T-helper 1 cell treated with Interleukin-12 subunit alpha and Interleukin-12 subunit beta and Interleukin-4 antibody, amounts not matched to agents 30 μg/mL and 1 μg/mL, for 36 hours (primary cell): ENCODE data around the gene ATE1.
"Not testable (repeated sequence)": the region's sequence is repeated elsewhere in the genome, so short reads cannot be mapped to it uniquely, and the experiment has no call there.

ENCODE experiments used
- H3K27ac Mint-ChIP-seq: one replicate; pipeline ENCODE4 v1.8.0; 2021; ENCODE audit warnings: mild to moderate bottlenecking, mixed read lengths
- H3K27me3 Mint-ChIP-seq: one replicate; pipeline ENCODE4 v1.8.0; 2021; ENCODE audit warnings: low read depth, mixed read lengths
- H3K36me3 Mint-ChIP-seq: one replicate; pipeline ENCODE4 v1.8.0; 2021; ENCODE audit warnings: low read depth, mixed read lengths
- H3K4me1 Mint-ChIP-seq: one replicate; pipeline ENCODE4 v1.8.0; 2021; ENCODE audit warnings: low read depth, mixed read lengths
- H3K4me3 Mint-ChIP-seq: one replicate; pipeline ENCODE4 v1.8.0; 2021; ENCODE audit warnings: mild to moderate bottlenecking, moderate library complexity, mixed read lengths
- H3K9me3 Mint-ChIP-seq: one replicate; pipeline ENCODE4 v1.8.0; 2021; ENCODE audit warnings: mixed read lengths

ATE1 gene

DNA sequence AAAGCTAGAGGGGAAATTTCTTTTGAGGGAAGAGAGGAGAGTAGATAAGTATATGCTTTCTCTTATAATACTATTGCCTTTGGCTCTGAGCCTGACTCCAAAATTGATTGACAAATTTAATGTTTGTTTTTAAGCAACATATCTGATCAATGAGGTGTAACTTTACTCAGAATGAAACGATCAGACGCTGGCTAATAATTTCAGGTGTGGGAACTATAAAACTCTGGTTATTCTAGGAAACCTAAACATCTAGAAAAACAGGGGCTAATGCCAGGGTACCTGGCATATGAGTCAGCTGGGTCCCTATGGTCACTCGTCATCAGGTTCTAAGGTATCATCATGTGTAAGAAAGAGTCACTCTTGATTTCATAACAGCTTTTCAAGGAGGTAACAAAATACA, 139.7 kb downstream of the ATE1 start:
- Mint-ChIP-seq H3K9me3 (no peaks in the 10 kb centered on the region), H3K4me1 (no peaks in the 10 kb centered on the region), H3K36me3 (no peaks in the 10 kb centered on the region), H3K4me3 (no peak overlapping the region), H3K27ac (no peak overlapping the region), H3K27me3 (no peaks in the 10 kb centered on the region)

DNA sequence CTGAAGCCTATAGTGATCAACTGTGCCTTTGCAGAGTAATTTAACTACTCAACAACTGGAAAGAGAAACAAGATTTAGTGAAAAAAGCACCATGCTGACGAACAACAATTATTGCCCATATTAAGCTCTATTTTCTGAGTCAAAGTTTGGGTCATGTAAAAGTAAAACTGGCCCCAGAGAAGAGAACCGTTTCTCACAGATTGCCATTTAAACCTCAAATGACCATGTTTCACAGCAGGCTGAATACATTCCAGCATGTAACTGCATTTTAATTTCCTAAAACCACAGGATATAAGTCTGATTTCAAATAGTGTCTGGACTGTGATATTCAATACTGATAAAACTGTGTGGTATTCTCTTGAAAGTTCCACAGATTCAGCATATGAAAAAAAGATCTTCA, 140.7 kb downstream of the ATE1 start:
- Mint-ChIP-seq H3K9me3 (no peaks in the 10 kb centered on the region), H3K27ac (no peak overlapping the region), H3K4me3 (no peak overlapping the region), H3K4me1 (no peaks in the 10 kb centered on the region), H3K36me3 (no peaks in the 10 kb centered on the region), H3K27me3 (no peaks in the 10 kb centered on the region)

DNA sequence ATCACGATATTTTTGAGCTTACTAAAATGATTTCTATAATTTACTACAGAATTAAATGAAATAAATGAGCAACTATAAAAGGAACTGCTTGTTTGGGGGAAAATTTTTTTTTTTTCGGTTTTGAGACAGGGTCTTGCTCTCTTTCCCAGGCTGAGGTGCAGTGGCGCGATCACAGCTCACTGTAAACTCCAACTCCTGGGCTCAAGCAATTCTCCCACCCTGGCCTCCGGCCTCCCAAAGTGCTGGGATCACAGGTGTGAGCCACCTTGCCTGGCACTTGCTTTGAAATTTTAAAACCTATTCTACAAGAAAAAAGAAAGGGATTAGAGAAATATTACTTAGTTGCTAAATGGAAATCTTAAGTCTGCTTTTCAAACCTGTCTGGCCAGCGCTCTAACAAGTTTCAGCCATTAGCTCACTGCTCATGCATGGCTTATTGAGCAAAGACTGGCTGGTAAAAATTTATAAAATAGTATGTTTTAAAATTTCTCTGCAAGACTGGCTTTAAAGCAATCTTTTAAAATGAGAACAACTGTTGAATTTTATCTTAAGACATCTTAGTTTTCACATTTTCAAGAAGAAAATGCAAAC, 144.0 kb downstream of the ATE1 start:
- H3K4me1 Mint-ChIP-seq = no peaks in the 10 kb centered on the region
- no peaks in the 10 kb centered on the region for H3K36me3 Mint-ChIP-seq
- no peak overlapping the region for H3K27ac Mint-ChIP-seq
- no peak overlapping the region for H3K4me3 Mint-ChIP-seq
- no peaks in the 10 kb centered on the region for H3K27me3 Mint-ChIP-seq
- H3K9me3 Mint-ChIP-seq = no peaks in the 10 kb centered on the region

GRCh38 chr10:121781101-121781500, 146.7 kb downstream of the ATE1 start:
- no peaks in the 10 kb centered on the region for H3K27me3 Mint-ChIP-seq
- H3K27ac Mint-ChIP-seq = no peak overlapping the region
- no peaks in the 10 kb centered on the region for H3K4me1 Mint-ChIP-seq
- no peak overlapping the region for H3K4me3 Mint-ChIP-seq
- no peaks in the 10 kb centered on the region for H3K9me3 Mint-ChIP-seq
- H3K36me3 Mint-ChIP-seq = no peaks in the 10 kb centered on the region

DNA sequence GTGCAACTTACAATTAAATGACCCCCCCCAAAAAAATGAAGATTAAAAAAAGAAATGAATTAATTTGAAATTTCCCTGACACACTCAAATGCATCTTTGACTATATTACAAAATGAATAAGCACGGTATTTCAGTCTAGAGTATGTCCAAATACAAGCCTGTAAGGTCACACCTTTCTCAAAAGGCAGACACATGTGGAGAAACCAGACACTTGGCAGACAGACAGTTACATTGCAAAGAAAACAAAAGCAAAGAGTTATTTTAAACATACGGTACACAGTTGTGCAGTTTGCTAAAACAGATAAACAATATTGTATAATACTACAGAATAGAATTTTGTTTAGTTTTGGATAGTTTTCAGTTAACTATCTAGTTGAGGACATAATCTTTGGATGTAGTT, 153.0 kb downstream of the ATE1 start:
- no peaks in the 10 kb centered on the region for H3K27me3 Mint-ChIP-seq
- H3K4me1 Mint-ChIP-seq = no peaks in the 10 kb centered on the region
- no peak overlapping the region for H3K27ac Mint-ChIP-seq
- H3K36me3 Mint-ChIP-seq = no peaks in the 10 kb centered on the region
- no peak overlapping the region for H3K4me3 Mint-ChIP-seq
- H3K9me3 Mint-ChIP-seq = no peaks in the 10 kb centered on the region

- H3K4me3 Mint-ChIP-seq = no peak overlapping the region
- no peak overlapping the region for H3K27ac Mint-ChIP-seq
- H3K27me3 Mint-ChIP-seq = no peaks in the 10 kb centered on the region
- no peaks in the 10 kb centered on the region for H3K4me1 Mint-ChIP-seq
- H3K36me3 Mint-ChIP-seq = no peaks in the 10 kb centered on the region
- H3K9me3 Mint-ChIP-seq = peaks cover 3% of the 10 kb centered on the region
Observed at GRCh38 chr10:121774404-121774803, 153.4 kb downstream of the ATE1 start.

GRCh38 chr10:121772884-121773283, 154.9 kb downstream of the ATE1 start:
- no peaks in the 10 kb centered on the region for H3K27me3 Mint-ChIP-seq
- H3K36me3 Mint-ChIP-seq = no peaks in the 10 kb centered on the region
- no peaks in the 10 kb centered on the region for H3K4me1 Mint-ChIP-seq
- H3K9me3 Mint-ChIP-seq = peaks cover 10% of the 10 kb centered on the region
- no peak overlapping the region for H3K27ac Mint-ChIP-seq
- no peak overlapping the region for H3K4me3 Mint-ChIP-seq

GRCh38 chr10:121772406-121772805, 155.4 kb downstream of the ATE1 start:
- no peaks in the 10 kb centered on the region for H3K4me1 Mint-ChIP-seq
- no peak overlapping the region for H3K27ac Mint-ChIP-seq
- H3K27me3 Mint-ChIP-seq = no peaks in the 10 kb centered on the region
- H3K36me3 Mint-ChIP-seq = no peaks in the 10 kb centered on the region
- no peak overlapping the region for H3K4me3 Mint-ChIP-seq
- peaks cover 15% of the 10 kb centered on the region for H3K9me3 Mint-ChIP-seq

- Mint-ChIP-seq H3K27ac (no peak overlapping the region), H3K4me1 (no peaks in the 10 kb centered on the region), H3K9me3 (peaks cover 15% of the 10 kb centered on the region), H3K36me3 (no peaks in the 10 kb centered on the region), H3K27me3 (no peaks in the 10 kb centered on the region), H3K4me3 (no peak overlapping the region)
Observed at GRCh38 chr10:121771966-121772365, 155.9 kb downstream of the ATE1 start.

- H3K4me3 Mint-ChIP-seq = no peak overlapping the region
- H3K9me3 Mint-ChIP-seq = peaks cover 25% of the 10 kb centered on the region
- no peaks in the 10 kb centered on the region for H3K27me3 Mint-ChIP-seq
- no peaks in the 10 kb centered on the region for H3K4me1 Mint-ChIP-seq
- peaks cover 5% of the 10 kb centered on the region for H3K36me3 Mint-ChIP-seq
- no peak overlapping the region for H3K27ac Mint-ChIP-seq
Observed at GRCh38 chr10:121766426-121766825, 161.4 kb downstream of the ATE1 start.

GRCh38 chr10:121765204-121765603, 162.6 kb downstream of the ATE1 start:
- Mint-ChIP-seq H3K4me3 (no peak overlapping the region), H3K27ac (no peak overlapping the region), H3K9me3 (peaks cover 28% of the 10 kb centered on the region), H3K36me3 (peaks cover 5% of the 10 kb centered on the region), H3K27me3 (no peaks in the 10 kb centered on the region), H3K4me1 (no peaks in the 10 kb centered on the region)

DNA sequence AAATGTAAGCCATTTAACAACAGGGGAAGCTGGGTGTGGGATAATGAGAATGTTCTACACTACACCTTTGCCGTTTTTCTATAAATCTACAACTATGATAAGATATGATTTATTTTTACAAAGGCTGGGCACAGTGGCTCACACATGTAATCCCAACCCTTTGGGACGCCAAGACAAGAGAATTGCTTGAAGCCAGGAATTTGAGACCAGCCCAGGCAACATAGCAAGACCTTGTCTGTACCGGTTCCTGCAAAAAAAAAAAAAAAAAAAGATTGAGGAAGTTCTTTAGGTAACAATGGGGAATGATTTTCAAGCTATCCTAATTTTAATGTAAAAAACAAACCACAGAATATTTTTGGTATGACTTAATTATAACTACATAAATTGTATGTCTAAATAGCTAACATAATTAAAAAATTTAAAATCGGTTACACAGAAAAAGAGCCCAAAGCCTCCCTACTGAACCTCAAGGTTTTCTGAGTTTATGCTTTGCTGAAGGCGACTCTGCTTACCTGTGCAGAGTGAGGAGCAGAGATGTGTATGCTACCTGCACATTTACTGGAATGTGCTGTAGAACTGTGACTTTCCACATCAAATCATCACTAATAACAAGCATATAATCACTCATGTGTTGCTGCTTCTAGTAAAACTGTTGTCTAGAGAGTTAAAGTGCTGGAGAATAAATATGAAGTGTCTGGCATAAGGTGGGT, 163.4 kb downstream of the ATE1 start:
- peaks cover 8% of the 10 kb centered on the region for H3K36me3 Mint-ChIP-seq

DNA sequence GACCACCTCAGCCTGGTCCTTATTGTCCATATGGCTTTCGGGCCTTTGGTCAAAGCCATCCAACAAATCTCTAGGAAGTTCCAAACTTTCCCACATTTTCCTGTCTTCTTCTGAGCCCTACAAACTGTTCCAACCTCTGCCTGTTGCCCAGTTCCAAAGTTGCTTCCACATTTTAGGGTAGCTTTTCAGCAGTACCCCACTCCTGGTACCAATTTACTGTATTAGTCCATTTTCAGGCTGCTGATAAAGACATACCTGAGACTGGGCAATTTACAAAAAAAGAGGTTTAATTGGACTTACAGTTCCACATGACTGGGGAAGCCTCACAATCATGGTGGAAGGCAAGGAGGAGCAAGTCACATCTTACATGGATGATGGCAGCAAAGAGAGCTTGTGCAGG, 170.6 kb downstream of the ATE1 start:
- not testable (repeated sequence) for H3K27ac Mint-ChIP-seq, H3K27me3 Mint-ChIP-seq, H3K4me3 Mint-ChIP-seq, H3K4me1 Mint-ChIP-seq
- peaks cover 41% of the 10 kb centered on the region for H3K9me3 Mint-ChIP-seq
- H3K36me3 Mint-ChIP-seq = peaks cover 18% of the 10 kb centered on the region

More for the DNA sequence above, 163.4 kb downstream of the ATE1 start:
- peaks cover 30% of the 10 kb centered on the region for H3K9me3 Mint-ChIP-seq
- no peak overlapping the region for H3K4me3 Mint-ChIP-seq
- no peaks in the 10 kb centered on the region for H3K27me3 Mint-ChIP-seq
- no peaks in the 10 kb centered on the region for H3K4me1 Mint-ChIP-seq
- no peak overlapping the region for H3K27ac Mint-ChIP-seq

DNA sequence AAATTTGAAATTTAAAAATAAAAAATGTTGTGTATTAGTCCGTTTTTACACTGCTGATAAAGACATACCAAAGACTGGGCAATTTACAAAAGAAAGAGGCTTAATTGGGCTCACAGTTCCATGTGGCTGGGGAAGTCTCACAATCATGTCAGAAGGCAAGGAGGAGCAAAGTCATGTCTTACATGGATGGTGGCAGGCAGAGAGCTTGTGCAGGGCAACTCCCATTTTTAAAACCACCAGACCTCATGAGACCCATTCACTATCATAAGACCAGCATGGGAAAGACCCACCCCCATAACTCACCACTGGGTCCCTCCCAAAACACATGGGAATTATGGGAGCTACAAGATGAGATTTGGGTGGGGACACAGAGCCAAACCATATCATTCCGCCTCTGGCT, 172.3 kb downstream of the ATE1 start:
- Mint-ChIP-seq H3K9me3 (peaks cover 41% of the 10 kb centered on the region), H3K36me3 (peaks cover 16% of the 10 kb centered on the region)
- H3K27ac Mint-ChIP-seq, H3K4me3 Mint-ChIP-seq, H3K4me1 Mint-ChIP-seq, H3K27me3 Mint-ChIP-seq: not testable (repeated sequence)

DNA sequence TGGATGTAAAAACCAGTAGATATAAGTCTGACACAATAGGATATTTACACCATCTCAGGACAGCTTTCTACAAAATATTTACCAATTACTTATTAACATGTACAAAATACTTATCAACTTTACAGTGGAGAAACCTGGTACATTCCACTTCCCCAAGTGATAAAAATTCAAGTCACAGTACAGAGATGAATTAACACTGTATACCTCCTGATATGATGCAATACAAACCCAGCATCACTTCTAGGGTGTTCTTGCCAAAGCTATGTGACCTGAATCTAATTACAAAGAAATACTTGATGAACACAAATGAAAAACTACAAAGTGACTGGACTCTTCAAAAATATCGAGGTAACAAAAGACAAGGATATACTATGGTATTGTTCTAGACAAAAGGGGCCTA, 173.2 kb downstream of the ATE1 start:
- Mint-ChIP-seq H3K4me1 (peaks cover 9% of the 10 kb centered on the region), H3K4me3 (no peak overlapping the region), H3K9me3 (peaks cover 34% of the 10 kb centered on the region), H3K27ac (no peak overlapping the region), H3K36me3 (peaks cover 14% of the 10 kb centered on the region), H3K27me3 (no peaks in the 10 kb centered on the region)
